Astrocyte of the spinal cord (primary cell): Measurements from ENCODE around the gene TTLL13.

Experiments used
- DNase-seq: peaks from one replicate; pipeline ENCODE4 v3.0.0; 2011; ENCODE audit warnings: low read depth, low spot score
- H3K4me3 ChIP-seq: 2 replicates; pipeline ENCODE4 v1.5.1; 2011; ENCODE audit warnings: low read depth, mild to moderate bottlenecking, low read length, moderate library complexity
- in situ Hi-C: cut with HindIII; loops from 2 replicates; pipeline ENCODE4 v1.10.0; 2017; ENCODE audit warnings: low sequenced_read_pairs
- TF ChIP-seq, protein P1 (sequence below): IDR thresholded peaks from 2 replicates; pipeline ENCODE4 v1.5.1; 2012; ENCODE audit warnings: low read depth, mild to moderate bottlenecking, low read length, inconsistent platforms

The TTLL13 gene

DNA sequence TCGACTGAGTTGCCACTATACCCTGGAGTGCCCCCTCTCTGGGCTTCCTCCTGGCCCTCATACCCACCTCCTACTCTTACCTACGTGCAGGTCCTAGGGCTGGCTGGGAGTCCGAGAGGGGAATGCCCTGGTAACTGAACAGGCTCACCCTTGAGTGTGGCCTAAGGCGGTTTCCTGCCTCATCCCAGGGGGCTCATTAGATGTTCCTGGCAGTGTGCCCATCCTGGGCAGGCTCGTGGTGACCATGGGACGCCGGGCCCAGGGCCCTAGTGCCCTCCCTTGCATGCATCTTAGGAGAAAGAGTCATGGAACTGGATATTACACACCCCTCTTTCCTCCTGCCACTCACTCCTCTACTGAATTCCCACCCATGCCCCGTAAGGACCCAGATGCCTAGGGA, 45.4 kb upstream of the TTLL13 start:
- H3K4me3 ChIP-seq: no peak overlapping the region
- in situ Hi-C loops: no loop called here
- TF ChIP-seq, protein P1, sequence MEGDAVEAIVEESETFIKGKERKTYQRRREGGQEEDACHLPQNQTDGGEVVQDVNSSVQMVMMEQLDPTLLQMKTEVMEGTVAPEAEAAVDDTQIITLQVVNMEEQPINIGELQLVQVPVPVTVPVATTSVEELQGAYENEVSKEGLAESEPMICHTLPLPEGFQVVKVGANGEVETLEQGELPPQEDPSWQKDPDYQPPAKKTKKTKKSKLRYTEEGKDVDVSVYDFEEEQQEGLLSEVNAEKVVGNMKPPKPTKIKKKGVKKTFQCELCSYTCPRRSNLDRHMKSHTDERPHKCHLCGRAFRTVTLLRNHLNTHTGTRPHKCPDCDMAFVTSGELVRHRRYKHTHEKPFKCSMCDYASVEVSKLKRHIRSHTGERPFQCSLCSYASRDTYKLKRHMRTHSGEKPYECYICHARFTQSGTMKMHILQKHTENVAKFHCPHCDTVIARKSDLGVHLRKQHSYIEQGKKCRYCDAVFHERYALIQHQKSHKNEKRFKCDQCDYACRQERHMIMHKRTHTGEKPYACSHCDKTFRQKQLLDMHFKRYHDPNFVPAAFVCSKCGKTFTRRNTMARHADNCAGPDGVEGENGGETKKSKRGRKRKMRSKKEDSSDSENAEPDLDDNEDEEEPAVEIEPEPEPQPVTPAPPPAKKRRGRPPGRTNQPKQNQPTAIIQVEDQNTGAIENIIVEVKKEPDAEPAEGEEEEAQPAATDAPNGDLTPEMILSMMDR: no peak
- DNase-seq: peak; percentile 42

GRCh38 chr15:90205050-90205848, 44.1 kb upstream of the TTLL13 start:
- in situ Hi-C loops: no loop called here
- DNase-seq: no peak
- no peak overlapping the region for H3K4me3 ChIP-seq
- TF ChIP-seq, protein P1: no peak

- DNase-seq: no peak
- no peak overlapping the region for H3K4me3 ChIP-seq
Measured at GRCh38 chr15:90205886-90206285, 43.5 kb upstream of the TTLL13 start.

DNA sequence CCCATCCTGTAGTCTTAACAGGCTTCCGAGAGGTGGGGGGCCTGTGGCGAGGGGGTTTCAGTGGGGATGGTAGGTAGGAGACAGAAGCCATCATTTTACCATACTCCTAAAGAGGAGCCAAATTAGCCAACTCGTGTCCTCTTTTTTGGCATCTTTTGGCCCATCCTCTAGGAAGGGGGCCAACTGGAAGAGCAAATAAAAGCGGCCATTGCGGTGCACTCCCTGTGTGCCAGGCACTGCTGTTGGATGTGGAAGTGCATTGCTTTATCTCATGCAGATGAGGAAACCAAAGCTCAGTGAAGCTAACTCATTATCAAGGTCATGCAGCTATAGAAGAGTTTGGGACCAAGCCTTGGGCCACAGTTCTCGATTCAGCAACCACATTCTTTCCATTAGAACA, 42.1 kb upstream of the TTLL13 start:
- DNase-seq: no peak
- in situ Hi-C loops: no loop called here
- H3K4me3 ChIP-seq: no peak overlapping the region
- TF ChIP-seq, protein P1: no peak

More at GRCh38 chr15:90205886-90206285, 43.5 kb upstream of the TTLL13 start:
- in situ Hi-C loops: no loop called here
- TF ChIP-seq, protein P1: no peak

GRCh38 chr15:90208356-90208755, 41.0 kb upstream of the TTLL13 start:
- no peak for DNase-seq
- no peak overlapping the region for H3K4me3 ChIP-seq
- TF ChIP-seq, protein P1: no peak
- in situ Hi-C loops: no loop called here

- DNase-seq: no peak
- TF ChIP-seq, protein P1: no peak
- H3K4me3 ChIP-seq: no peak overlapping the region
- in situ Hi-C loops: no loop called here
Measured at GRCh38 chr15:90209591-90209990, 39.8 kb upstream of the TTLL13 start.
